BE2C (cell line): ENCODE measurements around the gene PIP4P1.
A peak's percentile ranks its signal among the peaks of the same experiment; 100 is the strongest.

ENCODE experiments used
- DNase-seq: peaks from one replicate; pipeline ENCODE4 v3.0.0-alpha.2; 2020
- H3K27me3 ChIP-seq: fragments of 250-450 bp; sonication (Bioruptor Pico); 2 replicates; pipeline ENCODE4 v1.5.1; 2020; ENCODE audit warnings: mild to moderate bottlenecking
- H3K36me3 ChIP-seq: fragments of 250-450 bp; sonication (Bioruptor Pico); 2 replicates; pipeline ENCODE4 v1.5.1; 2020; ENCODE audit warnings: mild to moderate bottlenecking
- H3K4me1 ChIP-seq: fragments of 250-450 bp; sonication (Bioruptor Pico); 2 replicates; pipeline ENCODE4 v1.5.1; 2020
- H3K4me3 ChIP-seq: 2 replicates; pipeline ENCODE4 v1.5.1; 2011; ENCODE audit warnings: low read depth, low read length
- H3K9me3 ChIP-seq: fragments of 250-450 bp; sonication (Bioruptor Pico); 2 replicates; pipeline ENCODE4 v1.5.1; 2020
- CTCF ChIP-seq: IDR thresholded peaks from 2 replicates; pipeline ENCODE4 v1.5.1; 2012; ENCODE audit warnings: mild to moderate bottlenecking, low read depth, low read length

Gene PIP4P1

GRCh38 chr14:20478894-20479293 lies 17.7 kb upstream of the PIP4P1 start:
- Histone ChIP-seq H3K4me3 (no peak overlapping the region), H3K9me3 (no peaks in the 10 kb centered on the region), H3K36me3 (peaks cover 43% of the 10 kb centered on the region), H3K4me1 (peaks cover 9% of the 10 kb centered on the region; the same call in 1 of the 2 replicates), H3K27me3 (peaks cover 5% of the 10 kb centered on the region; the same call in 1 of the 2 replicates)
- TF ChIP-seq CTCF, result no peak
- no peak for DNase-seq

GRCh38 chr14:20477211-20477876 lies 16.1 kb upstream of the PIP4P1 start:
- Histone ChIP-seq H3K4me3 (no peak overlapping the region), H3K27me3 (peaks cover 1% of the 10 kb centered on the region; the same call in 1 of the 2 replicates), H3K36me3 (peaks cover 58% of the 10 kb centered on the region), H3K9me3 (no peaks in the 10 kb centered on the region), H3K4me1 (peaks cover 9% of the 10 kb centered on the region; the same call in 1 of the 2 replicates)
- DNase-seq, result peak; percentile 49
- no peak for TF ChIP-seq CTCF

- Histone ChIP-seq H3K36me3 (peaks cover 64% of the 10 kb centered on the region), H3K4me1 (peaks cover 9% of the 10 kb centered on the region; the same call in 1 of the 2 replicates), H3K4me3 (no peak overlapping the region), H3K27me3 (no peaks in the 10 kb centered on the region), H3K9me3 (no peaks in the 10 kb centered on the region)
- no peak for DNase-seq
- no peak for TF ChIP-seq CTCF
Observed at GRCh38 chr14:20476776-20477175, 15.5 kb upstream of the PIP4P1 start.

GRCh38 chr14:20472536-20473169 lies 11.4 kb upstream of the PIP4P1 start:
- H3K4me3 ChIP-seq, result no peak overlapping the region
- H3K4me1 ChIP-seq, result peaks cover 9% of the 10 kb centered on the region; the same call in 1 of the 2 replicates
- TF ChIP-seq CTCF, result no peak
- H3K9me3 ChIP-seq, result no peaks in the 10 kb centered on the region
- DNase-seq, result no peak
- no peaks in the 10 kb centered on the region for H3K27me3 ChIP-seq
- peaks cover 60% of the 10 kb centered on the region for H3K36me3 ChIP-seq

GRCh38 chr14:20470603-20470901 lies 9.3 kb upstream of the PIP4P1 start:
- DNase-seq, result no peak
- Histone ChIP-seq H3K9me3 (no peaks in the 10 kb centered on the region), H3K4me1 (no peaks in the 10 kb centered on the region), H3K27me3 (no peaks in the 10 kb centered on the region), H3K36me3 (peaks cover 39% of the 10 kb centered on the region), H3K4me3 (peak overlapping the region; percentile 99)
- TF ChIP-seq CTCF, result no peak

- peak; percentile 25 for DNase-seq
- H3K4me3 ChIP-seq, result peak overlapping the region; percentile 99
- H3K36me3 ChIP-seq, result peaks cover 34% of the 10 kb centered on the region
Observed at GRCh38 chr14:20469890-20470602, 8.8 kb upstream of the PIP4P1 start.

More at GRCh38 chr14:20469890-20470602, 8.8 kb upstream of the PIP4P1 start:
- Histone ChIP-seq H3K4me1 (no peaks in the 10 kb centered on the region), H3K27me3 (no peaks in the 10 kb centered on the region), H3K9me3 (no peaks in the 10 kb centered on the region)
- TF ChIP-seq CTCF, result no peak
